Inferior parietal cortex (tissue), 1 donor: ENCODE data around the gene FES.
A peak's percentile ranks its signal among the peaks of the same experiment; 100 is the strongest.
"Not testable (repeated sequence)": the region's sequence is repeated elsewhere in the genome, so short reads cannot be mapped to it uniquely, and the experiment has no call there.

ENCODE experiments used
- DNase-seq: peaks from one replicate; pipeline ENCODE4 v3.0.0-alpha.2; 2016; ENCODE audit errors: extremely low spot score

The FES gene

GRCh38 chr15:90883976-90884718, at the start of gene FES:
Gene FES, plus strand, starts transcription at chr15:90884504. Its CDS starts 542 bp downstream, at chr15:90885046.
- DNase-seq, result no peak

GRCh38 chr15:90834626-90835025, 49.7 kb upstream of the FES start:
- no peak for DNase-seq

GRCh38 chr15:90836296-90836871, 47.9 kb upstream of the FES start:
- DNase-seq, result no peak

DNA sequence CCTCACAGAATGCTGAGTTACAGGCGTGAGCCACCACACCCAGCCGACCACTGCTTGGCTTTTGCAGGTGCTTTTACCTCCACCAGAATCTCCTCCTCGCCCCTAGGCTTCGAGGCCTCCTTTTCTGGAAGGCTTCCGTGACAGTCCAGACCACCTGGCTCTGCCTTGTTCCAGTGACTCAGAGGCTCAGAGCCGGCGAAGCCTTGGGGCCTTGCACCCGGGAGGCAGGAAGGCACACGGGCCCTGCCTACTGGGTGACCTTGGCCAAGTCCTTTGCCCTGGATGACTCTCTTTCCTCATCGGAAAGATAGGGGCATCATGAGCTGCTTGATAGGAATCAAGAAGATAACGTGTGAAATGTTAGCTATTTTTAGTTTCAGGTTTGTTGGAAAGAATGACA, 47.2 kb upstream of the FES start:
- no peak for DNase-seq

- no peak for DNase-seq
Measured at GRCh38 chr15:90838139-90838538, 46.2 kb upstream of the FES start.

DNA sequence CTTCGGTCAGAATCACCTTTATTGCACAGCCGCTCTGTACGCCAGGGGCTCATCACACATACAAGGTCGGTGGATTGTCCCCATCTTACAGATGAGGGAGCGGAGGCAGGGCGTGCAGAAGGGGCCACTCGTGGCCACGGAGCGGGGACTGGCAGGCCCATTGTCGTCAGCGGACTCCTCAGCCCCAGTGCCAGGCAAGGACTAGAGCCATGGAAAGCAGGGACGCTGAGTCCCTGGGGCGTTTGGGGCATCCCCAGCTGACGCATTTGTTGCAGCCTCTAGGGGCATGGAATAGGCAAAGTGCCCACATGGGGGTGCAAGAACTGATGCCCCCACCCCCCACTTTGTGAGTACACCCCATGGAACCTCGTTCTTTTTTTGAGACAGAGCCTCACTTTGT, 45.8 kb upstream of the FES start:
- no peak for DNase-seq

DNA sequence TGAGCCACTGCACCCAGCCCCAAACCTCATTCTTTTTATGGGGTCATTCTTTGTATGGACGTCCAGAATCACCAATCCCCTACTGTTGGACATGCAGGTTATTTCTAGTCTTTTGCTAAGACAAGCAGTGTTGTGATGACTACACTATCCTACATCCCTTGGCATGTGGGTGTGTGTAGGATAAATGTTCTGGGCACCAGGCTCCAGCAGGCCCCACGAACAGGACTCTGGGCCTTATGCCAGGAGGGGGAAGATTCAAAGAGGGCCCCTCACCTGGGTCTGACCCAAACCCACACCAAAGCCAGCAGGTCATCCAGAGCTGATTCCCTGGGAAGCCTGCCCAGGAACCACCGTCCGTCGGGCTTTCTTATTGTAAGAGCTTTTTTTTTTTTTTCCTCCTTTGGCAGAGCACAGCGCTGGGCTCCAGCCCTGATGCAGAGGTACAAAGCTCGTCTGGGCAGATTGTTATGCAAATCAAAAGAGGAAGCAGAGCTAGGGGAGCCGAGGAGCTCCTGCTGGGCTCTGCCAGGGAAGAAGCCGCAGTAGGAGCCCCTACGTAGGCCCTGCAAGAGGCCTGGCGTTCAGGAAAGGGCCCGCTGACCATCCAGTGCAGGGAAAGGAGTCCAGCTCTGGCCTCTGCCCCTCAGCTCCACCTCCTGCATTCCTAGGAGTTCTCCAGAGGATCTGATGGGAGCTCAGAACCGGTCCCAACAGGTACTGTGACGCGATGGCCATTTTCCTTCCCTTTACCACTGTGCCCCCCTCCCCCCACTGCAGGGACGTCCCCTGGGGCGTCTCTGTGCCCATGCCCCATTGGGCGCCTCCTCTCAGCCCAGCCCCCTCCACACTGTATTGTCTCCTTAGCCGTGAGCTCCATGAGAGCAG, 44.9 kb upstream of the FES start:
- DNase-seq, result peak; percentile 38

DNA sequence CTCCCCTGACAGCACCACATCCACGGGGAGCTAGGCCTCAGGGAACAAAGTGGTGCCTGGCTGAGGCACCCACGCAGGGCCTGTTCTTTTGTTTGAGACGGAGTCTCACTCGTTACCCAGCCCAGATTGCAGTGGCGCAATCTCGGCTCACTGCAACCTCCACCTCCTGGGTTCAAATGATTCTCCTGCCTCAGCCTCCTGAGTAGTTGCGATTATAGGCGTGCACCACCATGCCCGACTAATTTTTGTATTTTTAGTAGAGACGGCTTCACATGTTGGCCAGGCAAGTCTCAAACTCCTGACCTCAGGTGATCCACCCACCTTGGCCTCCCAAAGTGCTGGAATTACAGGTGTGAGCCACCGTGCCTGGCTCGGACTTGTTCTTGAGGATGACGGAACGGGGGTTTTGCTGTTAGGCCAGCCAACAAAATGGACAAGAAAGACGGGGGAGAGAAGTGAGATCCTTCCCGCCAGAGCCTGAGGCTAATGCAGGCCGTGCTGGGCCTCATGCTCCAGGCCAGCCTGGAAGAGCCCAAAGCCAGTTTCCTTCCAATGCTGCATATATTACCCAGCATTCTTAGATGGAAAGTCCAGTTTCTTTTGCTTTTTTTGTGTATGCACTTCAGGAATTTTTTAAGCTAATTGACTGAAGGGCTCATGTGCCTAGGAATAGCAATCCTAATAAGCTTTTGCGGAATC, 44.0 kb upstream of the FES start:
- no peak for DNase-seq

GRCh38 chr15:90840954-90841353, 43.4 kb upstream of the FES start:
- DNase-seq, result peak; percentile 51

DNA sequence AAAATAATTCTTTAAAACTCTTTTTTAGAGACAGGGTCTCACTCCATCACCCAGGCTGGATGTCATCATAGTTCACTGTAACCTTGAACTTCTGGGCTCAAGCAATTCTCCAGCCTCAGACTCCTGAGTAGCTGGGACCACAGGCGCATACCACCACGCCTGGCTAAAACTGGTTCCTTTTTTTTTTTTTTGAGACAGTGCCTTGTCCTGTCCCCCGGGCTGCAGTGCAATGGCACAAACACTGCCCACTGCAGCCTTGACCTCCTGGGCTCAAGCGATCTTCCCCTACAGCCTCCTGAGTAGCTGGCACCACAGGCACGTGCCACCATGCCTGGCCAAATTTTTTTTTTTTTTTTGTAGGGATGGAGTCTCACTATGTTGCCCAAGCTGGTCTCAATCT, 39.6 kb upstream of the FES start:
- no peak for DNase-seq

DNA sequence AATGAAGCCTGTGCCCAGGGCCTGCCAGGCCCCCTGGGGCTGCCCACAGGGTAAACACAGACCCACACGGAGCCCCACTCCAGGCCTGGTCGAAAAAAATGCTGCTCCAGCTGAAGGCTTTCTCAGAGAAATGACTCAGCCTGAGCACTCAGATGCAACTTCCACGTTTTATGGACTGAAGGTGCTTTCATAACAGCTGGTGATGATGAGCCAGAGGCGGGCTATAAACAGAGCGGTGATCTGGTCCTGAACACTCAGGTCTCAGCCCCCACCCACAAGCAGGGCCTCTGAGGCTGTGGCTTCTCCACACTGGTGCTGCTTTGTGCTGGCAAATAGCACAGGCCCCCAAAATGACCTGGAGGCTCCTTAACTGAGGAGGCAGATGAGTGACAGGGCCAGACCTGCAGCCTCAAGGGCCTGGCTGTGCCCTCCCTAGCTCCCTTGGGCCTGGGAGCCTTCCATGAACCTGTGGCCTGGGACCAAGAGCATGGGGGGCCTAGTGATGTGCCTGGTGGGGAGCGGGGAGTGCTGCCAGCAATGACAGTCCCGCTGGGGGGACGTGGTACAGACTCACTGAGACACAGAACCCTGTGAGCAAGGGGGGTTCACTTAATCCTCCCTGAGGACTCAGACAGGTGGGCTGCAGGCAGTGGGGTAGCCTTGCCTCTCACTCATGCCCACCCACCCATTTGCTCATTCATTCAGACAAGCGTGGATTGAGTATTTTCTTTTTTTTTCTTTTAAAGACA, 38.9 kb upstream of the FES start:
- DNase-seq, result no peak

- DNase-seq, result not testable (repeated sequence)
Measured at GRCh38 chr15:90849424-90849823, 34.9 kb upstream of the FES start.

DNA sequence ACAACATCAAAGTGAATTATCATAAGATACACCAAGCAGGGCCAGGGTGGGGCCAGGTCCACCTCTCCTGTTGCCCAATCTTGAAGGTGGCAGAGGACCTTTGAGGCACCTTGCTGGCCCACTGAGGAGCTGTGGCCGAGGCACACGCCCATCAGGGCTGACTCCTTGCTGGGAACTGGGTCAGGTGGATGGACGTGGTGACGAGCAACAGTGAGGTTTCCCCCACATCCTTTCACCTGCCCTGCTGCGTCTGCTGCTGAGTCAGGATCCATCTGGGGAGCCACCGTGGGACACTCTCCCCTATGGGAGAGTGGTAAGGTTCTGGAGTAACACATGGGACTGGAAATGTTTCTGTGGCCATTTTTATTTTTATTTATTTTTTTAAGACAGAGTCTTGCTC, 33.2 kb upstream of the FES start:
- no peak for DNase-seq

DNA sequence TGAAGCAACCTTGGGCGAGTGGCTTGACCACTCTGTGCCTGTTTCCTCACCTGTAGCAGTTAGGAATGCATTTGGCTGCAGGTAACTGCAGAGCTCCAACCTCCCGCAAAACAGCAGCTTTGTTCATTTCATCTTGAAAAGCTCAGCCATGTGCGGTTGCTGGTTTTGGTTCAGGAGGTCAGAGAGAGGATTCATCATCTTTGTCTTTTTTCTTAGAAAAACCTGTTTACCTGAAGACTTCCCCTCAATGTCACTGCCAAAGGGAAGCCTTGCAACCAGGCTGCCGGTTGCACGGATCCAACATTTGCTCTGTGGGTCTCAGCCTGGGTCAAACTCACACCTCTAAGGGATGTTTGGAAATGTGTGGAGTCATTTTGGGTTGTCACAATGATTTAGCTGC, 32.4 kb upstream of the FES start:
- DNase-seq, result no peak

GRCh38 chr15:90855139-90855538, 29.2 kb upstream of the FES start:
- no peak for DNase-seq

DNA sequence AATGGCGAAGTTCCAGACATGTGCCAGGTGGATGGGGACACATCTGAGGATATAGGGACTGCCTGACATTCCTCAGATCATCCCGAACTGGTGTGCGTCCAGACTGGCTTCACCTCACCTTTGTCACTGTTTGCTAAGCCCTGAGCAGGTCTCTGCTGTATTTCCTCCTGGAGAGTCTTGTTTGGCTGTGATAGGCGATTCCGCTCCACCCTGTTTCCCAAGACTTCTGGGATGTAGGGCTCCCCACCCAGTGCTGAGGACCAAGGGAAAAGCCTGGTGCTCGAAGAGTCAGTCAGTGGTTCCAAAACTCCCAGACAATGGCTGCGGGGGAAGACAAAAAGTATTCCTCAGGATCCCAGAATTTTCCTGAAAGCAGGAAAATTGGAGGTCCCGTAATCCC, 27.0 kb upstream of the FES start:
- DNase-seq, result no peak

- no peak for DNase-seq
Measured at GRCh38 chr15:90857883-90858443, 26.3 kb upstream of the FES start.

DNA sequence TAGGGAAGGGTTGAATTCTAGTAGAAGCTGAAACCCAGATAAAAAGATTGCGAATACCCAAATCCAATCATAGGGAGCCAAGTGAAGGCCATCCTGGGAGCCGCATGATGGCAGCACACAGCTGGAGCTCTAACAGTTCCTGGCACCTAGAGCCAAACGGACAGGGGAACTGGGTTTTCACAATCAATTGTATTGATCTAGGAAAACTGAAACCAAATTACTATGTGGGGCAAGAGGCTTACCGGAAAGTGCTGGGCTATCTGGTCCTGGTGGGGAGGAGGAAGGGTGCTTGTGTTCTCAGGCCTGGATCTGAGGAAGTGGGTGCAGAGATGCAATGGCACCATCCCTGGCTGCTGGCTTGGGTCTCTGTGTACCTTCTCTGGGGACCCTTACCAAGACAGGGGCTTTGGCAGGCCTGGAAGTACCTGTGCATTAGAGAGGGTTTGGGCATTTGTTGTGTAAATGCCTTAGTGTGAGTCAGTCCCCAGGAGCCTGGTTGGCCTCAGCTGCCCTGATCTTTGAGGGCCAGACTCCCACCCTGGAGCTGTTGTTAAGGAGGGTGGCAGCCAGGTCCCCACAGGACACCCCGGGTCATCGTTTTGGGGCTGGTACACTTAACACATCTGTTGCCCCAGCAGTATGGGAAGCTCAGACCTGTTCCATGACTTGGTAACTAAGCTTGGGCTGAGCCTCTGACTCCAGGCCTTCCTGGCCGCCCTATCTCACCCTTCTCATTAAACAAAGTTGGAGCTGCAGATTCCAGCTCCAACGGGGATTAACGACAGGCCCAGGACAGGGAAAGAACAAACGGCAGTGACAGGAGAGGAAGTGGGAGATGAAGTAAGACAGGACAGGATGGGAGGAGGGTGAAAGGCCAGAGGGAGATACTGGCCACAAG, 24.8 kb upstream of the FES start:
- no peak for DNase-seq

DNA sequence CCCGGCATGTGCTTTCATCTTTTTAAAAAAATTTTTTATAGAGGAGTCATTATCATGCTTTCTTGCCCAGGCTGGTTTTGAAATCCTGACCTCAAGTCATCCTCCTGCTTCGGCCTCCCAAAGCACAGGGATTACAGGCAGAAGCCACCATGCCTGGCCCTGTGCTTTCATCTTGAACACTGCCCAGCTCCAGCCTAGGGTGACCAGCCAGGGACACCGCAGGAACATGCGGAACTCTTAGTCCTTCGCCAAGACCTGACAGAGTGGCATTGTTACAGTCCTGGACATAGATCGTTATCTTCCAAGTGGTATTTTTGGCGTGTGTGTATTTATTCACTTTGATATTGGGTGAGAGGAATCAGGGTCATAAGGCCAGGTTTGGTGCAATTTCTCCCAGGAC, 23.9 kb upstream of the FES start:
- no peak for DNase-seq
